Measurements from ENCODE around the gene DLG2.
"Not testable (repeated sequence)": the region's sequence is repeated elsewhere in the genome, so short reads cannot be mapped to it uniquely, and the experiment has no call there.

The DLG2 gene

DNA sequence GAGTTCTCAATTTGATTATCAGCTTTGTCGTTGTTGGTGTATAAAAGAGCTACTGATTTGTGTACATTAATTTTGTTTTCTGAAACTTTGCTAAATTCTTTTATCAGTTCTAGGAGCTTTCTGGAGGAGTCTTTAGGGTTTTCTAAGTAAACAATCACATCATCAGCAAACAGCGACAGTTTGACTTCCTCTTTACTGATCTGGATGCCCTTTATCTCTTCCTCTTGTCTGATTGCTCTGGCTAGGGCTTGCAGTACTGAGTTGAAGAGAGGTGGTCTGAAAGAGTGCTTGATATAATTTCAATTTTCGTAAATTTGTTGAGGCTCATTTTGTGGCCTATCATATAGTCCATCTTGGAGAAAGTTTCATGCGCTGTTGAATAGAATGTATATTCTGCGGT, 213.0 kb downstream of the DLG2 start:
- no peak overlapping the region for H3K4me3 ChIP-seq (replicated peaks in 1 of 2; ENCODE audit: low read depth in 2 of 2, low read length in 2 of 2)
- no peak for DNase-seq (ENCODE audit: low read depth in 2 of 2)

GRCh38 chr11:85407648-85408047, 219.5 kb downstream of the DLG2 start:
- DNase-seq (ENCODE audit: low read depth in 2 of 2), result no peak
- H3K4me3 ChIP-seq (replicated peaks in 1 of 2; ENCODE audit: low read depth in 2 of 2, low read length in 2 of 2), result no peak overlapping the region
- TF ChIP-seq CTCF (IDR thresholded peaks at IDR 0.05; ENCODE audit: low read depth, low read length), result no peak

More for the DNA sequence above, 213.0 kb downstream of the DLG2 start:
- TF ChIP-seq CTCF (IDR thresholded peaks at IDR 0.05; ENCODE audit: low read depth, low read length), result no peak

- H3K4me3 ChIP-seq (replicated peaks in 1 of 2; ENCODE audit: low read depth in 2 of 2, low read length in 2 of 2), result no peak overlapping the region
- TF ChIP-seq CTCF (IDR thresholded peaks at IDR 0.05; ENCODE audit: low read depth, low read length), result no peak
- DNase-seq (ENCODE audit: low read depth in 2 of 2), result no peak
Measured at GRCh38 chr11:85406841-85407240, 220.3 kb downstream of the DLG2 start.

GRCh38 chr11:85406316-85406715, 220.8 kb downstream of the DLG2 start:
- DNase-seq (ENCODE audit: low read depth in 2 of 2), result no peak
- no peak overlapping the region for H3K4me3 ChIP-seq (replicated peaks in 1 of 2; ENCODE audit: low read depth in 2 of 2, low read length in 2 of 2)
- TF ChIP-seq CTCF (IDR thresholded peaks at IDR 0.05; ENCODE audit: low read depth, low read length), result no peak

DNA sequence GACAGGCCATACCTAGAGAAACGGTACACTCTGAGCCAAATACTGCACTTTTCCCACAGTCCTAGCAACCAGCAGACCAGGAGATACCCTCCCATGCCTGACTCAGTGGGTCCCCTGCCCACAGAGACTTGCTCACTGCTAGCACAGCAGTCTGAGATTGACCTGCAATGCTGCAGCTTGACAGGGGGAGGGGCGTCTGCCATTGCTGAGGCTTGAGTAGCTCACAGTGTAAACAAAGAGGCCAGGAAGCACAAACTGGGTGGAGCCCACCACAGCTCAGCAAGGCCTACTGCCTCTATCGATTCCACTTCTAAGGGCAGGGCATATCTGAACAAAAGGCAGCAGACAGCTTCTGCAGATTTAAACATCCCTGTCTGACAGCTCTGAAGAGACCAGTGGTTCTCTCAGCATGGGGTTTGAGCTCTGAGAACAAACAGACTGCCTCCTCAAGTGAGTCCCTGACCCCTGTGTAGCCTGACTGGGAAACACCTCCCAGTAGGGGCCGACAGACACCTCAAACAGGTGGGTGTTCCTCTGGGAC, 231.6 kb downstream of the DLG2 start:
- H3K4me3 ChIP-seq (replicated peaks in 1 of 2; ENCODE audit: low read depth in 2 of 2, low read length in 2 of 2); DNase-seq (ENCODE audit: low read depth in 2 of 2): not testable (repeated sequence)

- DNase-seq (ENCODE audit: low read depth in 2 of 2), result no peak
- no peak overlapping the region for H3K4me3 ChIP-seq (replicated peaks in 1 of 2; ENCODE audit: low read depth in 2 of 2, low read length in 2 of 2)
- no peak for TF ChIP-seq CTCF (IDR thresholded peaks at IDR 0.05; ENCODE audit: low read depth, low read length)
Measured at GRCh38 chr11:85394283-85394682, 232.9 kb downstream of the DLG2 start.

GRCh38 chr11:85391141-85391540, 236.0 kb downstream of the DLG2 start:
- H3K4me3 ChIP-seq (replicated peaks in 1 of 2; ENCODE audit: low read depth in 2 of 2, low read length in 2 of 2), result no peak overlapping the region
- no peak for DNase-seq (ENCODE audit: low read depth in 2 of 2)
- no peak for TF ChIP-seq CTCF (IDR thresholded peaks at IDR 0.05; ENCODE audit: low read depth, low read length)
